Measurements from ENCODE around the gene SOX12. TPM values are rescaled to one million over a fixed set of nuclear protein-coding genes. Genes with fewer than 3 reads are reported as not detected.

The SOX12 gene
- total RNA-seq, 1 experiment from 2014 or later, result 40.4 TPM

- POLR2A ChIA-PET, result no interaction called here
- Histone ChIP-seq H3K27me3 (ENCODE audit: insufficient read depth, low read length) (no peaks in the 10 kb centered on the region), H3K9me3 (ENCODE audit: control insufficient read depth in 1 of 2, insufficient read depth in 1 of 2, low read depth in 1 of 2, low read length in 2 of 2) (no peaks in the 10 kb centered on the region), H3K79me2 (ENCODE audit: insufficient read depth, low read length) (no peaks in the 10 kb centered on the region), H4K20me1 (ENCODE audit: insufficient read depth) (no peaks in the 10 kb centered on the region), H3K4me3 (replicated peaks in 1 of 2; ENCODE audit: low read depth in 1 of 2, low read length in 2 of 2) (no peak overlapping the region), H2AFZ (ENCODE audit: low read depth, low read length, poor library complexity, severe bottlenecking) (no peak overlapping the region), H3K27ac (ENCODE audit: low read depth, low read length) (no peak overlapping the region), H3K9me2 (ENCODE audit: insufficient read depth) (no peaks in the 10 kb centered on the region), H3K4me1 (ENCODE audit: control insufficient read depth in 1 of 2, insufficient read depth in 2 of 2, low read length in 2 of 2) (no peaks in the 10 kb centered on the region), H3K36me3 (ENCODE audit: control insufficient read depth in 1 of 2, insufficient read depth in 2 of 2, low read length in 2 of 2) (peaks cover 3 to 26% of the 10 kb centered on the region in 2 experiments; a peak in 2 of 4 replicates), H3K4me2 (ENCODE audit: low read length) (no peak overlapping the region), H3K9ac (ENCODE audit: low read length) (no peak overlapping the region)
- intact Hi-C loops (cut with micrococcal nuclease), result no loop called here
- CTCF ChIA-PET, result no interaction called here
- ATAC-seq, result no peak
- BruUV-seq (replicated peaks), result TSS peak; percentile 29
- TF ChIP-seq ZNF274 (IDR thresholded peaks at IDR 0.05; ENCODE audit: low read depth, low read length) (no peak), SIN3A (IDR thresholded peaks at IDR 0.05; ENCODE audit: low read depth) (no peak), ELF1 (IDR thresholded peaks at IDR 0.05; ENCODE audit: borderline replicate concordance, low read depth) (no peak), JUND (IDR thresholded peaks at IDR 0.05) (no peak), SRF (IDR thresholded peaks at IDR 0.05; ENCODE audit: low read depth) (no peak), EZH2phosphoT487 (IDR thresholded peaks at IDR 0.05; ENCODE audit: borderline replicate concordance) (no peak), POLR2AphosphoS5 (IDR thresholded peaks at IDR 0.05; ENCODE audit: low read depth, low read length) (no peak), MAX (IDR thresholded peaks at IDR 0.05) (no peak), CTCF (IDR thresholded peaks at IDR 0.05 in 2 of 3, conservative IDR thresholded peaks at IDR 0.05 in 1 of 3; ENCODE audit: borderline replicate concordance in 1 of 3, insufficient read depth in 1 of 3, low read depth in 2 of 3, low read length in 2 of 3) (no peak), FOSL1 (IDR thresholded peaks at IDR 0.05; ENCODE audit: low read depth) (no peak)
- RAD21 ChIA-PET (ENCODE audit: low non-redundant PET in 1 of 2, low total read pairs in 2 of 2, uncharacterized antibody in 2 of 2, unreplicated experiment in 2 of 2), result no interaction called here
- DNase-seq (ENCODE audit: low read depth, low spot score), result no peak
Measured at GRCh38 chr20:276620-277495, 48.5 kb upstream of the SOX12 start.

Data from HCT116 (cell line).